ENCODE data around the gene CHMP1A.
"Not testable (repeated sequence)": the region's sequence is repeated elsewhere in the genome, so short reads cannot be mapped to it uniquely, and the experiment has no call there.

CHMP1A gene

DNA sequence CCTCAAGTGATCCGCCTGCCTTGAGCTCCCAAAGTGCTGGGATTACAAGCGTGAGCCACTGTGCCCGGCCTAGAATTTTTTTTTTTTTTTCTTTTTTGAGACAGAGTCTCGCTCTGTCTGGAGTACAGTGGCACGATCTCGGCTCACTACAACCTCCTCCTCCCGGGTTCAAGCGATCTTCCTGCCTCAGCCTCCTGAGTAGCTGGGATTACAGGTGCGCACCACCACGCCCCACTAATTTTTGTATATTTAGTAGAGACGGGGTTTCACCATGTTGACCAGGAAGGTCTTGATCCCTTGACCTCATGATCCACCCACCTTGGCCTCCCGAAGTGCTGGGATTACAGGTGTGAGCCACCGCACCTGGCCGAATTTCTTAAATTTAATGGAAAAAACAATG is 41.2 kb upstream of the CHMP1A start:
- Histone ChIP-seq H3K36me3 (ENCODE audit: control insufficient read depth in 1 of 2, insufficient read depth in 2 of 2, low read length in 2 of 2) (peaks cover 10 to 23% of the 10 kb centered on the region in 2 donors), H3K4me1 (ENCODE audit: control insufficient read depth in 1 of 2, insufficient read depth in 2 of 2, low read length in 2 of 2) (peaks cover 12 to 35% of the 10 kb centered on the region in 2 donors)
- not testable (repeated sequence) for H3K27me3 ChIP-seq (ENCODE audit: control insufficient read depth in 1 of 2, insufficient read depth in 2 of 2, low read length in 2 of 2); H3K4me3 ChIP-seq (ENCODE audit: low read depth in 1 of 2, low read length in 2 of 2); H3K27ac ChIP-seq (ENCODE audit: low read depth, low read length); H3K9ac ChIP-seq (ENCODE audit: low read depth in 1 of 2, low read length in 2 of 2); H3K9me3 ChIP-seq (ENCODE audit: control insufficient read depth in 1 of 2, low read length in 2 of 2)

DNA sequence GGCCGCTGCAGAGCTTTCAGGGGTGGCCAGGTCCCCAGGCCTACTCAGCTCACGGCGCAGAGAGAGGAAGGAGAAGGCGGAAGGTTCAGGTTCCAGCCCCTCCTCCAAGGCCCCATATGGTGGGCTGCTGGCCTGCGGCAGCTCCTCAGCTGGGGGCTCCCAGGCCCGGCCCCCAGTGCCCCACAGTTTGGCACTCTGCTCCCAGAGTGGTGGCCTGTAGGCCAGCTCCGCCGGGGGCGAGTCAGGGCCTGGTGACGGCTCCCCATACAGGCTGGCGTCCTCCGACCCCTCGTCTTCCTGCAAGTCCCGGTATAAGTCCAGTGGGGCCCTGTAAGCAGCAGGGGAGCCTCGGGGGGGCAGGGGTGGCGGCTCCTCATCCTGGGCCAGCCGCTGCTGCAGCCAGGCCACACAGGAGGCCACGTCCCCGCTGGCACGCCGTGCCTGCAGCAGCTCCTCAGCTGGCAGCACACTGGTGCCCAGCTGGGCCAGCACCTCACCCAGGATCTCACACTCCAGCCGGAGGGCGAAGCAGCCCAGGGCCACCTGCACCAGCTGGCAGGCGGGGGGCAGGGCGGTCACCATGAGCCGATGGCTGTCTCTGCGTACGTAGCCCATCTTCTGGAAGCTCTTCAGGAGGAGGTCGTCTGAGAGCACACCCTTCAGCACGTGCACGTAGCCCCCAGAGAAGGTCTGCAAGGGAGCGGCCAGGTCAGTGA is 40.3 kb upstream of the CHMP1A start:
- Histone ChIP-seq H3K36me3 (ENCODE audit: control insufficient read depth in 1 of 2, insufficient read depth in 2 of 2, low read length in 2 of 2) (peaks cover 10 to 31% of the 10 kb centered on the region in 2 donors), H3K4me3 (ENCODE audit: low read depth in 1 of 2, low read length in 2 of 2) (no peak overlapping the region), H3K9ac (ENCODE audit: low read depth in 1 of 2, low read length in 2 of 2) (no peak overlapping the region), H3K27me3 (ENCODE audit: control insufficient read depth in 1 of 2, insufficient read depth in 2 of 2, low read length in 2 of 2) (no peaks in the 10 kb centered on the region), H3K4me1 (ENCODE audit: control insufficient read depth in 1 of 2, insufficient read depth in 2 of 2, low read length in 2 of 2) (peaks cover 12 to 35% of the 10 kb centered on the region in 2 donors), H3K9me3 (ENCODE audit: control insufficient read depth in 1 of 2, low read length in 2 of 2) (no peaks in the 10 kb centered on the region), H3K27ac (ENCODE audit: low read depth, low read length) (no peak overlapping the region)

DNA sequence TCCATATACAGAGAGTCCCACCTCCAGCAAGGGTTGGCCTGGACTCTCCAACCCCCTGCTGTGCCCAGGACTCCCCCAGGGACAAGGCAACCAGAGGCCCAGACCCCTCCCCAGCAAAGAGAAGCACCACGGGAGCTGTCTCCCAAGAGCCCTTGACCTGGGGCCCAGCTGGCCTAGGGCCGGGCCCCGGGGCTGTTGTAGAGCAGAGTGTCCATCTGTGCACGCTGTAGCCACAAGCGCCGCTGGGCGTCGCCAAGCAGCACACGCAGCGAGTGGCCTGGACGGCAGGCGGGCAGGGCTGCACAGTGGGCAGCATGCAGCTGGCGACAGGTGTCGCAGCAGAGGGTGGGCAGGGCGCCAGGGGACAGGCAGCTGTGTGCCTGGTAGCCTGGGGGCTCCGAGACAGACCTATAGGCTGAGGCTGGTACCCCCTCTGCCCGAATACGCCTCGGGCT is 39.7 kb upstream of the CHMP1A start:
- Histone ChIP-seq H3K9ac (ENCODE audit: low read depth in 1 of 2, low read length in 2 of 2) (no peak overlapping the region), H3K27me3 (ENCODE audit: control insufficient read depth in 1 of 2, insufficient read depth in 2 of 2, low read length in 2 of 2) (no peaks in the 10 kb centered on the region), H3K27ac (ENCODE audit: low read depth, low read length) (no peak overlapping the region), H3K4me3 (ENCODE audit: low read depth in 1 of 2, low read length in 2 of 2) (no peak overlapping the region), H3K4me1 (ENCODE audit: control insufficient read depth in 1 of 2, insufficient read depth in 2 of 2, low read length in 2 of 2) (peaks cover 12 to 33% of the 10 kb centered on the region in 2 donors), H3K9me3 (ENCODE audit: control insufficient read depth in 1 of 2, low read length in 2 of 2) (no peaks in the 10 kb centered on the region), H3K36me3 (ENCODE audit: control insufficient read depth in 1 of 2, insufficient read depth in 2 of 2, low read length in 2 of 2) (peaks cover 14 to 34% of the 10 kb centered on the region in 2 donors)

DNA sequence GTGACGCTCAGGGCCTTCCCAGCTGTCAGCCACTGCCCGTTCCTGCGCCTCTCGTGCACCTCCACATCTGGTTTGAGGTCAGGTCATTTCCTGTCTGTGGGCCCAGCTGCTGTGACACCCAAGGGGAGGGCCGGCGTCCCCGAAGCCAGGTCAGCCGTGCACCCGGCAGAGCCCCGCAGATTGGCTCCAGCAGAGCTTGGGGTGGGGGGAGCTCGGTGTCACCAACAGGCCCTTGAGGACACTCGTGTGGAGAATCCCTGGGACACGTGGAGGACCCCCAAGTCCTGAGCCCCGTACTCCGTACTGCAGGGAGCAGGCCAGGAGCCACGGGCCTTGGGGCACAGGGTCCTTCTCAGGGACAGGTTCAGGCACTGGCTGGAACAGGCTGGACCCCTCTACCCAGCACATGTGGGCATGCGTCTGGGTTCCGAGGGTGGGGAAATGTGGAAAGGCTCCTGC is 39.2 kb upstream of the CHMP1A start:
- no peaks in the 10 kb centered on the region for H3K9me3 ChIP-seq (ENCODE audit: control insufficient read depth in 1 of 2, low read length in 2 of 2)
- no peak overlapping the region for H3K27ac ChIP-seq (ENCODE audit: low read depth, low read length)
- H3K9ac ChIP-seq (ENCODE audit: low read depth in 1 of 2, low read length in 2 of 2): no peak overlapping the region
- peaks cover 12 to 31% of the 10 kb centered on the region in 2 donors for H3K4me1 ChIP-seq (ENCODE audit: control insufficient read depth in 1 of 2, insufficient read depth in 2 of 2, low read length in 2 of 2)
- H3K27me3 ChIP-seq (ENCODE audit: control insufficient read depth in 1 of 2, insufficient read depth in 2 of 2, low read length in 2 of 2): no peaks in the 10 kb centered on the region
- peaks cover 17 to 38% of the 10 kb centered on the region in 2 donors for H3K36me3 ChIP-seq (ENCODE audit: control insufficient read depth in 1 of 2, insufficient read depth in 2 of 2, low read length in 2 of 2)
- H3K4me3 ChIP-seq (ENCODE audit: low read depth in 1 of 2, low read length in 2 of 2): no peak overlapping the region

DNA sequence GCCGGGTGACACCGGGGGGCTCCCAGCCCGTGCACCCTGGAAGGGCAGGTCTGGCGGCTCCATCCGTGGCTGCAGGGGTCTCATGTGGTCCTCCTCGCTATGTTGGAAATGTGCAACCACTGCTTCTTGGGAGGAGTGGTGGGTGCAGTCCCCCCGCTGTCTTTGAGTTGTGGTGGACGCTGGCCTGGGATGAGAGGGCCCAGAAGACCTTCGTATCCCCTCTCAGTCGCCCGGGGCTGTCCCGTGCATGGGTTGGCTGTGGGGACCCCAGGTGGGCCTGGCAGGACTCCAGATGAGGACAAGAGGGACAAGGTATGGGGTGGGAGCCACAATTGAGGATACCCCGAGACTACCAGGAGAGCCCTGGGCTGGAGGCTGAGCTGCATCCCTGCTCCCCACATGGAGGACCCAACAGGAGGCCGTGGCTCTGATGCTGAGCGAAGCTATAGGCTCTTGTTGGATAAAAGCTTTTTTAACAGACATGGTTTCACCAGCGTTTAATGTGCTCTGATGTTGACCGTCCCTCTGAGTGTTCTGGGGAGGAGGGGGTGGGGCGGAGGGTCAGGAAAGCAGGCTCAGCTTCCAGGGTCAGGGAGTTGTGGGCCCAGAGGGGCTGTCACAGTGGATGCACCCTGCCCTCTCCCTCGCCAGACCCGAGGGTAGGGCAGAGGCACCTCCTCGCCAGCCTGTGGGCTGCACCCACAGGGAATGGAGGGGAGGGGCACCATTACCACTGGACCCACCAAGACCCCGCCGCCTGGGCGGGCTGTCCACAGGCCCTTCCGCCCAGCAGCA is 38.6 kb upstream of the CHMP1A start:
- Histone ChIP-seq H3K4me3 (ENCODE audit: low read depth in 1 of 2, low read length in 2 of 2) (no peak overlapping the region), H3K27me3 (ENCODE audit: control insufficient read depth in 1 of 2, insufficient read depth in 2 of 2, low read length in 2 of 2) (no peaks in the 10 kb centered on the region), H3K4me1 (ENCODE audit: control insufficient read depth in 1 of 2, insufficient read depth in 2 of 2, low read length in 2 of 2) (peaks cover 12 to 31% of the 10 kb centered on the region in 2 donors), H3K9ac (ENCODE audit: low read depth in 1 of 2, low read length in 2 of 2) (no peak overlapping the region), H3K27ac (ENCODE audit: low read depth, low read length) (no peak overlapping the region), H3K36me3 (ENCODE audit: control insufficient read depth in 1 of 2, insufficient read depth in 2 of 2, low read length in 2 of 2) (peaks cover 22 to 45% of the 10 kb centered on the region in 2 donors), H3K9me3 (ENCODE audit: control insufficient read depth in 1 of 2, low read length in 2 of 2) (no peaks in the 10 kb centered on the region)

DNA sequence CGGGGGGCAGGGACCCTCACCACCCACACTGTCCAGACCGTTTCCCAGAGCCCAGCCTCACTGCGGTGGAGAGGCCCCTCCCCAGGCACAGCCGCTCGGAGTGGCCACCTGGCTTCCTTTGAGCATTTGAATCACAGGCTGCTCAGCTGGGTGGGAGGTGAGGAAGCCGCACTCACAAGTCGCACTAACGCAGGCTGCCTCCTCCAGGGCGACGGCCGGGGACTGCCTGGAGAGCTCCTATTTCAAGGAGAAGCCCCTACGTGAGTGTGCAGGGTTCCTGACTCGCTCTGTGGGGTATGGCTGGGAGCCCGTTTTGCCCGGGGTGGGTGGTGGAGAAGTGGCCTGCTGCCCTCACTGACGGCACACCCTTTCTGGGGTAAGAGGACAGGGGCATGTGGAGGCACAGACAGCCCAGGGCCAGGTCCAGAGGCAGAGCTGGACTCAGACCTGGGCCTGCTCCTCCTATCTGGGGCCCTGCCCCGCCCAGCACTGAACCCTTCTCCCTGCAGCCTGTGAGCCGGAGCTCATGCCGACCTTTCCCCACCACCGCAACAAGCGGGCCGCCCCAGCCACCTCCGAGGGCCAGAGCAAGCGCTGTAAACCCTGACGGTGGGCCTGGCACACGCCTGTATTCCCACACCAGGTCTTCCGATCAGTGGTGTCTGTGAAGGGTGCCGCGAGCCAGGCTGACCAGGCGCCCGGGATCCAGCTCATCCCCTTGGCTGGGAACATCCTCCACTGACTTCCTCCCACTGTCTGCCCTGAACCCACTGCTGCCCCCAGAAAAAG is 37.8 kb upstream of the CHMP1A start:
- H3K36me3 ChIP-seq (ENCODE audit: control insufficient read depth in 1 of 2, insufficient read depth in 2 of 2, low read length in 2 of 2): peaks cover 27 to 51% of the 10 kb centered on the region in 2 donors

DNA sequence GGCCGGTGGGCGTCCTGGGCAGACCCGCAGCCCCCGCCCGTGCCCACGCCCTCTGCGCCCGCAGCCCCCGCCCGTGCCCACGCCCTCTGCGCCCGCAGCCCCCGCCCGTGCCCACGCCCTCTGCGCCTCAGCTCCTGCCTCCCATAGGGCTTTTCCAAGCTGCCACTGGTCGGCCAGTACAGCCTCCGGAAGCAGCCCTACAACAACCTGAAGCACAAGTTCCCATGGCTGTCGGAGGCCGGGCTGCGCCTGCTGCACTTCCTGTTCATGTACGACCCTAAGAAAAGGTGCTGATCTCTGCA is 37.2 kb upstream of the CHMP1A start:
- not testable (repeated sequence) for H3K4me3 ChIP-seq (ENCODE audit: low read depth in 1 of 2, low read length in 2 of 2); H3K9me3 ChIP-seq (ENCODE audit: control insufficient read depth in 1 of 2, low read length in 2 of 2); H3K9ac ChIP-seq (ENCODE audit: low read depth in 1 of 2, low read length in 2 of 2); H3K27me3 ChIP-seq (ENCODE audit: control insufficient read depth in 1 of 2, insufficient read depth in 2 of 2, low read length in 2 of 2); H3K27ac ChIP-seq (ENCODE audit: low read depth, low read length)
- peaks cover 5 to 21% of the 10 kb centered on the region in 2 donors for H3K4me1 ChIP-seq (ENCODE audit: control insufficient read depth in 1 of 2, insufficient read depth in 2 of 2, low read length in 2 of 2)
- peaks cover 28 to 56% of the 10 kb centered on the region in 2 donors for H3K36me3 ChIP-seq (ENCODE audit: control insufficient read depth in 1 of 2, insufficient read depth in 2 of 2, low read length in 2 of 2)

More for the DNA sequence above, 37.8 kb upstream of the CHMP1A start:
- no peaks in the 10 kb centered on the region for H3K9me3 ChIP-seq (ENCODE audit: control insufficient read depth in 1 of 2, low read length in 2 of 2)
- H3K27ac ChIP-seq (ENCODE audit: low read depth, low read length): no peak overlapping the region
- peaks cover 8 to 26% of the 10 kb centered on the region in 2 donors for H3K4me1 ChIP-seq (ENCODE audit: control insufficient read depth in 1 of 2, insufficient read depth in 2 of 2, low read length in 2 of 2)
- H3K27me3 ChIP-seq (ENCODE audit: control insufficient read depth in 1 of 2, insufficient read depth in 2 of 2, low read length in 2 of 2): no peaks in the 10 kb centered on the region
- H3K4me3 ChIP-seq (ENCODE audit: low read depth in 1 of 2, low read length in 2 of 2): no peak overlapping the region
- no peak overlapping the region for H3K9ac ChIP-seq (ENCODE audit: low read depth in 1 of 2, low read length in 2 of 2)

DNA sequence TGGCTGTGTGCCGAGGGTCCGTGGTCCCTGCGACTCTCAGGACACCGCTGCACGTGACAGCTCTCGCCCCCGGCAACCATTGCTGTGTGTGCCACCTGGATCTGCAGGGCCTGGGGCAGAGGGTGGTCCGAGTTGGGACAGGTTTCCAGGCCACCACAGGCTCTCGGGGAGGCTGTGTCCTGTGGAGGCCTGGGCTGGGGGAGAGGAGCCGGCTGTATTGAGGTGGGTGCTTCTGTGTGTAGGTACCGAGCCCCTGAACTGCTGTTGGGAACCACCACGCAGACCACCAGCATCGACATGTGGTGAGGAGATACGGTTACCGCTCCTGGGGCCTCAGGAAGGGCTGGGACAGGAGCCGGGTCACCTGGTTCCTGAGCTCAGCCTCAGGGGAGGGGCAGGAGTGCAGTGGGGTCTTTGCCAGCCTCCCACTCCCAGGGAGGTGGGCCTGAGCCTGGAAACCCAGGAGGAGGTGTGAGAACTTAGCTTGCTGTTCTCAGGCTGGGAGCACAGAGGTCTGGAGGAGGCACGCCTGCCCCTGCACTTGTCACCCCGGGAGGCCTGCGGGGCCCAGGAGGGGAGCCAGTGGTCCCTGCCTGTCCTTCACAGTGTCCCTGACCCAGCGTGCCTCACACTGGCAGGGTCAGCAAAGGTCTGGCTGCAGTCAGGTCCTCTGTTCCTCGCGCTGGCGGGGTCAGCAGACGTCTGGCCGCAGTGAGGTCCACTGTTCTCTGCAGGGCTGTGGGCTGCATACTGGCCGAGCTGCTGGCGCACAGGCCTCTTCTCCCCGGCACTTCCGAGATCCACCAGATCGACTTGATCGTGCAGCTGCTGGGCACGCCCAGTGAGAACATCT is 36.6 kb upstream of the CHMP1A start:
- H3K27ac ChIP-seq (ENCODE audit: low read depth, low read length): no peak overlapping the region
- H3K4me1 ChIP-seq (ENCODE audit: control insufficient read depth in 1 of 2, insufficient read depth in 2 of 2, low read length in 2 of 2): peaks cover 2 to 19% of the 10 kb centered on the region in 2 donors
- no peak overlapping the region for H3K4me3 ChIP-seq (ENCODE audit: low read depth in 1 of 2, low read length in 2 of 2)
- no peaks in the 10 kb centered on the region for H3K27me3 ChIP-seq (ENCODE audit: control insufficient read depth in 1 of 2, insufficient read depth in 2 of 2, low read length in 2 of 2)
- no peaks in the 10 kb centered on the region for H3K9me3 ChIP-seq (ENCODE audit: control insufficient read depth in 1 of 2, low read length in 2 of 2)
- H3K9ac ChIP-seq (ENCODE audit: low read depth in 1 of 2, low read length in 2 of 2): no peak overlapping the region
- peaks cover 29 to 61% of the 10 kb centered on the region in 2 donors for H3K36me3 ChIP-seq (ENCODE audit: control insufficient read depth in 1 of 2, insufficient read depth in 2 of 2, low read length in 2 of 2)

DNA sequence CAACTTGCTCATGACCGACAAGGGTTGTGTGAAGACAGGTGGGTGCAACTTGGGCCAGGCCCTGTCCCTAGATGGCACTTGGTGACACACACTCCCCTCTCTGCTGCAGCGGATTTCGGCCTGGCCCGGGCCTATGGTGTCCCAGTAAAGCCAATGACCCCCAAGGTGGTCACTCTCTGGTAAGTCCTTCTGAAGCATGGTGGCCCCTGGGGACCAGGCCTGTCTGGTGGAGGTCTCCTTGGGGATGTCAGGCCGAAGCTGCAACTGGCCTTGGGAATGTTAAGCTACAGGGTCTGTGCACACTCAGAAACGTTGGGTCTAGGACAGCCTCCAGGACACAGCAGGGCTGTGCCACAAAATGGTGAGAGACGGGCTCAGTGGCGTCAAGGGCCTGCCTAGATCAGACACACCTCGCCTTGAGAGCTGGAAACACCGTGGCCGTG is 35.8 kb upstream of the CHMP1A start:
- Histone ChIP-seq H3K27ac (ENCODE audit: low read depth, low read length) (no peak overlapping the region), H3K9ac (ENCODE audit: low read depth in 1 of 2, low read length in 2 of 2) (no peak overlapping the region), H3K27me3 (ENCODE audit: control insufficient read depth in 1 of 2, insufficient read depth in 2 of 2, low read length in 2 of 2) (no peaks in the 10 kb centered on the region), H3K4me1 (ENCODE audit: control insufficient read depth in 1 of 2, insufficient read depth in 2 of 2, low read length in 2 of 2) (peaks cover 0 to 22% of the 10 kb centered on the region in 2 donors), H3K36me3 (ENCODE audit: control insufficient read depth in 1 of 2, insufficient read depth in 2 of 2, low read length in 2 of 2) (peaks cover 29 to 63% of the 10 kb centered on the region in 2 donors), H3K4me3 (ENCODE audit: low read depth in 1 of 2, low read length in 2 of 2) (no peak overlapping the region), H3K9me3 (ENCODE audit: control insufficient read depth in 1 of 2, low read length in 2 of 2) (no peaks in the 10 kb centered on the region)

All from duodenal mucosa (tissue), 2 donors.